HEK293T (cell line): ENCODE measurements around the gene APBA1.

Experiments used
- CTCF ChIA-PET: fragments of 350-600 bp; formaldehyde crosslinking; extraction: SDS; loops from one replicate; lab custom pipeline; 2021; ENCODE audit warnings: antibody characterized with exemption, inconsistent platforms; lab: Yijun Ruan, JAX
- POLR2A ChIA-PET: fragments of 350-600 bp; formaldehyde crosslinking; extraction: SDS; loops from one replicate; lab custom pipeline; 2020; ENCODE audit warnings: antibody characterized with exemption, inconsistent platforms; lab: Yijun Ruan, JAX
- DNase-seq: peaks from one replicate; pipeline ENCODE4 v3.0.0; 2012; ENCODE audit warnings: mixed read lengths; ENCODE audit errors: extremely low spot score
- ARNT ChIP-seq: fragments of 450-650 bp; IDR thresholded peaks from 2 replicates; pipeline ENCODE4 v1.6.1; 2017; ENCODE audit warnings: mild to moderate bottlenecking
- BHLHE40 ChIP-seq: fragments of 450-650 bp; IDR thresholded peaks from 2 replicates; pipeline ENCODE4 v1.6.1; 2016; ENCODE audit warnings: mild to moderate bottlenecking, moderate library complexity, borderline replicate concordance
- CTBP1 ChIP-seq: fragments of 450-650 bp; IDR thresholded peaks from 2 replicates; pipeline ENCODE4 v1.6.1; 2016; ENCODE audit warnings: borderline replicate concordance
- ELF4 ChIP-seq: fragments of 450-650 bp; IDR thresholded peaks from 2 replicates; pipeline ENCODE4 v1.6.1; 2017; ENCODE audit warnings: antibody characterized with exemption
- FOXA1 ChIP-seq: fragments of 450-650 bp; IDR thresholded peaks from 2 replicates; pipeline ENCODE4 v1.6.1; 2016; ENCODE audit warnings: mild to moderate bottlenecking
- FOXK2 ChIP-seq: fragments of 450-650 bp; IDR thresholded peaks from 2 replicates; pipeline ENCODE4 v1.6.1; 2016; ENCODE audit warnings: mild to moderate bottlenecking
- FOXM1 ChIP-seq: fragments of 450-650 bp; IDR thresholded peaks from 2 replicates; pipeline ENCODE4 v1.6.1; 2017; ENCODE audit warnings: mild to moderate bottlenecking, borderline replicate concordance
- HDGF ChIP-seq: fragments of 450-650 bp; IDR thresholded peaks from 2 replicates; pipeline ENCODE4 v1.6.1; 2017; ENCODE audit warnings: antibody characterized with exemption, borderline replicate concordance
- L3MBTL2 ChIP-seq: fragments of 450-650 bp; conservative IDR thresholded peaks from 2 replicates; pipeline ENCODE4 v1.6.1; 2016; ENCODE audit warnings: mild to moderate bottlenecking
- LEF1 ChIP-seq: fragments of 450-650 bp; IDR thresholded peaks from 2 replicates; pipeline ENCODE4 v1.6.1; 2017; ENCODE audit warnings: mild to moderate bottlenecking, borderline replicate concordance
- NFRKB ChIP-seq: fragments of 450-650 bp; IDR thresholded peaks from 2 replicates; pipeline ENCODE4 v1.6.1; 2016; ENCODE audit warnings: mild to moderate bottlenecking, moderate library complexity
- SP1 ChIP-seq: fragments of 450-650 bp; IDR thresholded peaks from 2 replicates; pipeline ENCODE4 v1.6.1; 2017
- SUZ12 ChIP-seq: fragments of 450-650 bp; IDR thresholded peaks from 2 replicates; pipeline ENCODE4 v1.6.1; 2016; ENCODE audit warnings: mild to moderate bottlenecking
- TARDBP ChIP-seq: fragments of 450-650 bp; IDR thresholded peaks from 2 replicates; pipeline ENCODE4 v1.6.1; 2016
- ZNF384 ChIP-seq: fragments of 450-650 bp; IDR thresholded peaks from 2 replicates; pipeline ENCODE4 v1.6.1; 2016
- TF ChIP-seq, protein P1 (sequence below): fragments of 450-650 bp; IDR thresholded peaks from 2 replicates; pipeline ENCODE4 v1.6.1; 2016

APBA1 gene

DNA sequence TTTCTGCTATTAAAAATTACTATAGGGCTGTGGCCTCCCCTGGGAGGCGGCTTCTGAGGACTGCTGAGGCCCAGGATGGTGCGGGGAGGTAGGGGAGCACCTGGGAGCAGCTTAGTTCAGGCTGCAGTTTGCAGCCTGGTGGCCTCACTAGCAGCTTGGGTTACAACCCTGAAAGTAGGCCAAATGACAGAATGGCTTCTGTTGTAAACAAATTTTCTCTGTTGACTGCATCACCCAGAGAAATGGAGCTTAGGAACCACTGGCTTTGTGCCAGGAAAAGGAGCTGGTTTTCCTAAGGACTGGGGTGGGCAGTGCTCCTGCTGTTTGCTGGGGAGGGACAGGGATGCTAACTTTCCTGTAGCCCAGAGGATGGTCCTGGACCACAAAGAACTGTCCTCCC lies 216.9 kb downstream of the APBA1 start:
- TF ChIP-seq NFRKB = no peak
- TF ChIP-seq L3MBTL2 = no peak
- TF ChIP-seq CTBP1 = no peak
- CTCF ChIA-PET = no interaction called here
- no peak for DNase-seq
- POLR2A ChIA-PET = no interaction called here

DNA sequence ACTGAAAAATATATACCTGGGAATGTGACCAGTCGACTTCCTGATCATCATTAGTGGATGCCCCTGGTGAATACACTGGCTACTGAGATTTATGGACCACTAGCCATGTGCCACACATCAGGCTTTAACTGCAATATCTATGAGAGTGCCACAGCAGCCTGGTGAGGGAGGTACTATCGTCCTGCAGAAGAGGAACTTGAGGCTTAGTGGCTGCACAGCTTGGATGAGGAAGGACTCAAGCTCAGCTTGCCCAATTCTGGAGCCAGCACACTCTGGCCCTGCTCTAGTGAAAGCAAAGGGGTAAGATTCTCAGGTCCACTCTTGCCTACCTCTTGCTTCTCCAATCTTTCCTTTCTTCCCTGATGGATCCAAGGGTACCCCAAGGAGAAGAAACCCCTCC lies 217.8 kb downstream of the APBA1 start:
- TF ChIP-seq ELF4 = no peak
- TF ChIP-seq ZNF384 = no peak
- TF ChIP-seq LEF1 = no peak
- TF ChIP-seq SUZ12 = no peak
- TF ChIP-seq CTBP1 = no peak
- no peak for TF ChIP-seq ARNT
- TF ChIP-seq, protein P1, sequence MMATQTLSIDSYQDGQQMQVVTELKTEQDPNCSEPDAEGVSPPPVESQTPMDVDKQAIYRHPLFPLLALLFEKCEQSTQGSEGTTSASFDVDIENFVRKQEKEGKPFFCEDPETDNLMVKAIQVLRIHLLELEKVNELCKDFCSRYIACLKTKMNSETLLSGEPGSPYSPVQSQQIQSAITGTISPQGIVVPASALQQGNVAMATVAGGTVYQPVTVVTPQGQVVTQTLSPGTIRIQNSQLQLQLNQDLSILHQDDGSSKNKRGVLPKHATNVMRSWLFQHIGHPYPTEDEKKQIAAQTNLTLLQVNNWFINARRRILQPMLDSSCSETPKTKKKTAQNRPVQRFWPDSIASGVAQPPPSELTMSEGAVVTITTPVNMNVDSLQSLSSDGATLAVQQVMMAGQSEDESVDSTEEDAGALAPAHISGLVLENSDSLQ = no peak
- no peak for TF ChIP-seq SP1
- TF ChIP-seq FOXA1 = no peak
- no peak for TF ChIP-seq TARDBP
- TF ChIP-seq FOXM1 = no peak
- no peak for TF ChIP-seq FOXK2
- no peak for TF ChIP-seq NFRKB
- TF ChIP-seq HDGF = no peak
- TF ChIP-seq L3MBTL2 = no peak
- DNase-seq = no peak
- CTCF ChIA-PET = no interaction called here
- POLR2A ChIA-PET = no interaction called here

DNA sequence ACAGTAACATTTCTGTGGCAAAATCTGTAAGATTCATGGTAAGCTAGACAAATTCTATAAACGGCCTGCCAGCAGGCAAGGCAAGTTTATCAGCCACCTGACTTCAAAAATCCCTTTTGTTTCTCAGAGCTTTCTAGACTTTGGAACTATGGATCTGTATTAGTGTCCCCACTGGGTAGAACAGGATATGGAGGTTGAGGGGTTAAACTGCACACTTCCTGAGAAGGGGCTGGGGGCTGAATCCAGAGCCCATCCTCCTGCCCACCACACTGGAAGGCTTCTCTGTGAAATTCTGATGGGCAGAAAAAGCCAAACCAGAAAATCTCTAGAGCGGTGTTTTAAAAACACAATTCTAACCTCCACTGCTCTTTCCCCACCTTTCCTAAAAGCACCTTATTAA lies 218.4 kb downstream of the APBA1 start:
- ChIA-PET CTCF (no interaction called here), POLR2A (no interaction called here)
- TF ChIP-seq HDGF (no peak), CTBP1 (no peak), FOXK2 (no peak), SP1 (no peak), NFRKB (no peak), ZNF384 (no peak)
- no peak for DNase-seq

DNA sequence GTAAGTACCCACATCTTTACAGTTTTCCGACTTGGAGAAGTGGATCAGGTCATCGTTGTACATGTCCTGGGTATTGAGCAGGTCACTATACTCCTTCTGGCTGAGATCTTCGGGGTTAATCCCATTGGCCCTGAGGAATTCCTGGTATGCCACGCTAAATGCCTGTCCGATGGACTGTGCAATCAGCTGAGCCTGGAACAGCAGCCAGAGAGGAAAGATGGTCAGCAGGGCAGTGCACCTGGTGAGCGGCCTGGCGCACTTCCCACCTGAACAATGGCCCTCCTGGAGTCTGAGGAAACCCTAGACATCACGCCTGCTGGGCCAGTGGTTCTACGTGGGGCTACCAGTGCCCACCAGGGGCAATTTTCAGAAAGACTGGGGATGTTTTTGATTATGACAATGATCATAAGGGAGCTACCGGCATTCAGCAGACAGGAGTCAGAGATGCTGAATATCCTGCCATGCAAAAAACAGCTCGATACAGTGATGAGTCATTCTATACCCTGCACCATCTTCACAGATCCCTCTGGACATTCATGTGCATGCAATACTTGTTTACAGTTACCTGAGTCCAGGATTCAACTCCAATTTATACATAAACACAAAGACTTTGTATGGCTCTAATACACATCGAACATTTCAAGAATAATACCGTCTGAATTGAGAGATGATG lies 219.9 kb downstream of the APBA1 start:
- ChIA-PET CTCF (no interaction called here), POLR2A (no interaction called here)
- DNase-seq = no peak
- TF ChIP-seq ZNF384 = no peak
- TF ChIP-seq FOXA1 = no peak
- no peak for TF ChIP-seq FOXM1
- TF ChIP-seq ARNT = no peak
- no peak for TF ChIP-seq NFRKB
- no peak for TF ChIP-seq LEF1
- TF ChIP-seq HDGF = no peak
- TF ChIP-seq CTBP1 = no peak
- TF ChIP-seq FOXK2 = no peak
- TF ChIP-seq TARDBP = no peak
- no peak for TF ChIP-seq L3MBTL2
- TF ChIP-seq, protein P1 = no peak
- TF ChIP-seq ELF4 = no peak
- no peak for TF ChIP-seq SP1

DNA sequence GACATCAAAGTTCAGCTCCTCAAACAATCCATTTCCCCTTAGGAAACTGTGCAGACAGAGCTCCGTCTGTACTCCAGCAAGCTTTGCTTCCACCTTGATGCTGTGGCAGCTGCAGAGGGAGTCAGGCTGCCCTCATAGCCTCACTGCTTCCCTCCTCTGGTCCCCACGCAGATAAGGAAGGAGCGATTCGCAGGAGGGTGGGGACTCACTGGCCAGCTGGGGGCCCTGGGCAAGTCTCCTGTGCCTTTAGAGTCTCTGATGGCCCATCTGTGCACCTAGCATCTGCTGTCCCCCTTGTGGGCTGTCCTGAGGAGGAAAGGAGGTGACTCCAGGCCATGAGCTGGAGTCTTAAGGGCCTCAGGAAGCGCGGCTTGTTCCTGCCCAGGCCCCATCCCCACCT lies 225.7 kb downstream of the APBA1 start:
- ChIA-PET CTCF (no interaction called here), POLR2A (no interaction called here)
- no peak for DNase-seq
- TF ChIP-seq ARNT (no peak), FOXM1 (no peak), TARDBP (no peak), HDGF (no peak), ZNF384 (no peak), L3MBTL2 (no peak)

DNA sequence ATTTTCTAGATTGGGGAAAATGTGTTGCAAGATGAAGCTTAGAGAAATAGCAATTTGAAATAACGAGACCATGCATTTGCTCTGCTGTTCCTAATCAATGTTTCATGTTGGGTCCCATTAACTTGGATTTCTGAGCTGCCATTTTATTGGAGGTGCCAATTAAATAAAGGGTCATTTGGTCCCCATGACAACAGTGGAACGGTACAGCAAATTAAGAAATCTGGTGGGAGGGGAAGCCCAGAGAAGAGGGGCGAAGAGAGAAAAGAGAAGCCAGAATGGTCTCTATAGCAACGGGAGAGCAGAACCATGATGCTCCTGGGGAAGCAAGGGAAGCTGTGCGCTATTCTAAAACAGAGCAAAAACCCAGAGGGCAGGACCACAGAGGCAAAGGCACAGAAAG lies 226.9 kb downstream of the APBA1 start:
- DNase-seq = no peak
- no peak for TF ChIP-seq FOXK2
- TF ChIP-seq TARDBP = no peak
- TF ChIP-seq NFRKB = no peak
- no peak for TF ChIP-seq SP1
- TF ChIP-seq LEF1 = no peak
- TF ChIP-seq ZNF384 = no peak
- no peak for TF ChIP-seq FOXM1
- TF ChIP-seq, protein P1 = no peak
- no peak for TF ChIP-seq SUZ12
- TF ChIP-seq ARNT = no peak
- no peak for TF ChIP-seq FOXA1
- TF ChIP-seq L3MBTL2 = no peak
- no peak for TF ChIP-seq CTBP1
- no peak for TF ChIP-seq ELF4
- no peak for TF ChIP-seq HDGF
- no peak for TF ChIP-seq BHLHE40
- ChIA-PET CTCF (interaction anchor here (0.7 kb wide), 1 partner anchor 19 kb away, joined by 3 read pairs; no protein-coding TSS in a partner anchor), POLR2A (no interaction called here)
